GM18870 (cell line): ENCODE data around the gene RBM22.
"Not testable (repeated sequence)": the region's sequence is repeated elsewhere in the genome, so short reads cannot be mapped to it uniquely, and the experiment has no call there.

ENCODE experiments used
- ATAC-seq: cut with Tn5 transposase; IDR thresholded peaks from one replicate; pipeline ENCODE4 v1.9.1; 2021; ENCODE audit warnings: moderate library complexity; ENCODE audit not compliant: unreplicated experiment

RBM22 gene

GRCh38 chr5:150700594-150701377 is at the start of gene RBM22:
TSS of gene RBM22 (minus strand) at chr5:150701062. CDS start at chr5:150700985, 77 bp downstream.
- ATAC-seq: peak; percentile 88

GRCh38 chr5:150750469-150750868 is 49.6 kb upstream of the RBM22 start:
- ATAC-seq: no peak

GRCh38 chr5:150743142-150743488 is 42.3 kb upstream of the RBM22 start:
- ATAC-seq: not testable (repeated sequence)

GRCh38 chr5:150742455-150743141 is 41.7 kb upstream of the RBM22 start:
- not testable (repeated sequence) for ATAC-seq

- no peak for ATAC-seq
These were observed 40.1 kb upstream of the RBM22 start for GRCh38 chr5:150740992-150741391.

- ATAC-seq: no peak
These were observed 38.0 kb upstream of the RBM22 start for GRCh38 chr5:150738862-150739261.

- ATAC-seq: peak; percentile 80
These were observed 33.9 kb upstream of the RBM22 start for GRCh38 chr5:150734579-150735384.

GRCh38 chr5:150731669-150732242 is 30.9 kb upstream of the RBM22 start:
- no peak for ATAC-seq

- ATAC-seq: no peak
These were observed 29.0 kb upstream of the RBM22 start for GRCh38 chr5:150729859-150730258.

- no peak for ATAC-seq
These were observed 23.0 kb upstream of the RBM22 start for GRCh38 chr5:150723845-150724244.

GRCh38 chr5:150710165-150710564 is 9.3 kb upstream of the RBM22 start:
- no peak for ATAC-seq

- ATAC-seq: no peak
These were observed 6.0 kb upstream of the RBM22 start for GRCh38 chr5:150706776-150707390.

- no peak for ATAC-seq
These were observed 2.9 kb upstream of the RBM22 start for GRCh38 chr5:150703762-150704161.

GRCh38 chr5:150700246-150700593 is 642 bp downstream of the RBM22 start:
- no peak for ATAC-seq

GRCh38 chr5:150694612-150695011 is 6.2 kb downstream of the RBM22 start:
- no peak for ATAC-seq

- ATAC-seq: no peak
These were observed 8.6 kb downstream of the RBM22 start for GRCh38 chr5:150692276-150692675.

- ATAC-seq: no peak
These were observed 10.1 kb downstream of the RBM22 start for GRCh38 chr5:150690760-150691159.

GRCh38 chr5:150689120-150689519 is 11.7 kb downstream of the RBM22 start:
- no peak for ATAC-seq

- no peak for ATAC-seq
These were observed 24.3 kb downstream of the RBM22 start for GRCh38 chr5:150676578-150676977.

- ATAC-seq: no peak
These were observed 25.8 kb downstream of the RBM22 start for GRCh38 chr5:150675069-150675468.

GRCh38 chr5:150674341-150674821 is 26.5 kb downstream of the RBM22 start:
- ATAC-seq: no peak
